ENCODE data around the gene CRIP2.

The CRIP2 gene, protein sequence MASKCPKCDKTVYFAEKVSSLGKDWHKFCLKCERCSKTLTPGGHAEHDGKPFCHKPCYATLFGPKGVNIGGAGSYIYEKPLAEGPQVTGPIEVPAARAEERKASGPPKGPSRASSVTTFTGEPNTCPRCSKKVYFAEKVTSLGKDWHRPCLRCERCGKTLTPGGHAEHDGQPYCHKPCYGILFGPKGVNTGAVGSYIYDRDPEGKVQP

DNA sequence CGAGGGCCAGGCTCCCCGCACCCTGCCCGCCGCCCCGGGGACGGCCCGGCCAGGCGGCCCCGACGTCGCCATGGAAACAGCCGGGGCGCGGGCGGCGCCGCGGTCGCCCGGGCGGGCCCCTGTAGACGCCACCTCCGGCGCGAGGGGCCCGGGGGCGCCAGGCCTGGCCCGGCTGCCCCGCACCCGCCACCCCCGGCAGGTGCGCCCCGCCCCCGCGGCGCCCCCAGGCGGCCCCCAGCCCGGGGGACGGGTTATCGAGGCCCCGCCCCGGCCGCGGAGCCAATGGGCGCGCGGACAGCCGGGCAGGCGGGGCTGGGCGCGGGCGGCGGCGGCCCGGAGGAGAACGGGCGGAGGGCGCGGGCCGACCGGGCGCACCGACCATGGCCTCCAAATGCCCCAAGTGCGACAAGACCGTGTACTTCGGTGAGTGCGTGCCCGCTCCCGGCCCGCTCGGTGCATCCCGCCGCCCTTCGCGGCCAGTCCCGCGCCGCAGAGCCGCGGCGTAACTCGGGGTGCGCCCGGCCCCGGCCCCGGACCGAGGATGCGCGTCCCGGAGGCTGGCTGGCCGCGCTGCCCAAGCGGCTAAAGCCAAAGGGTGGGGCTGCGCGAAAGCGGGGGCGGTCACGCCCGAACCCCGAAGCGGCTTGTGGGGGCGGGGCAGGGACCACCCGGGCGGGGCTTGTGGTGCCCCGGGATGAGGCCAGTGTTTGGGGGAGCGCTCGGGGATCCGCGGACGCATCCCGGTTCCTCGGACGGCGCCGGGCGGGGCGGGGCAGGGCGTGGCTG lies at the start of gene CRIP2:
CRIP2 (plus strand) TSS at position 339 of the 786 bp plus-strand sequence; CDS start at position 381, 42 bp downstream.
- ATAC-seq (replicated peaks; ENCODE audit: extremely low read depth, poor library complexity, severe bottlenecking) (peak; percentile 22), DNase-seq (ENCODE audit: low spot score in 2 of 2) (no peak)
- peaks cover 11% of the 10 kb centered on the region for H3K4me1 Mint-ChIP-seq
- H3K4me3 Mint-ChIP-seq = peak within 1 kb of the TSS; percentile 78
- peaks cover 12% of the 10 kb centered on the region for H3K36me3 Mint-ChIP-seq (ENCODE audit: insufficient read depth)
- no peak within 1 kb of the TSS for H3K27ac Mint-ChIP-seq (ENCODE audit: low read depth)
- no peaks in the 10 kb centered on the region for H3K9me3 Mint-ChIP-seq
- no peaks in the 10 kb centered on the region for H3K27me3 Mint-ChIP-seq

DNA sequence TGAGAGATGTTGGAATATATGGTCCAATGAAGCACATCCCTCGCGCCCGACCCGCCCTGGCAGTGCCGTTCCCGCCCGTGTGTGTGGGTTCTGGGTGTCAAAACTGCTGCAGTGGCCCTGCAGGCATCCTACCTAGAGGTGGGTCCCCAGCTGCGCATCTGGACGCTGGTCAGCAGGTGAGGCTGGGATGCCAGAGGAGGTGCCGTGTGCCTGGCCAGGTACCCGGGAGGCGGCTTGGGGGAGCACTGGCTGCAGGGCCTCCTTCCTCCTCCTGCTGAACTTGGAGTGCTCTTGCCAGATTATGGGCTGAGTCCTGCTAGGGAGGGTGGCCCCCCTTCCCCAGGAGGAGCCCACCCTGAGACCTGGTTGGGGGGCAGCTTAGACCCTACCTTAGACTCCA lies 49.8 kb upstream of the CRIP2 start:
- no peak for DNase-seq (ENCODE audit: low spot score in 2 of 2)
- H3K9me3 Mint-ChIP-seq = no peaks in the 10 kb centered on the region
- H3K36me3 Mint-ChIP-seq (ENCODE audit: insufficient read depth) = peaks cover 10% of the 10 kb centered on the region
- no peaks in the 10 kb centered on the region for H3K27me3 Mint-ChIP-seq
- peaks cover 30% of the 10 kb centered on the region for H3K4me1 Mint-ChIP-seq
- no peak for ATAC-seq (replicated peaks; ENCODE audit: extremely low read depth, poor library complexity, severe bottlenecking)
- no peak overlapping the region for H3K27ac Mint-ChIP-seq (ENCODE audit: low read depth)
- H3K4me3 Mint-ChIP-seq = no peak overlapping the region

DNA sequence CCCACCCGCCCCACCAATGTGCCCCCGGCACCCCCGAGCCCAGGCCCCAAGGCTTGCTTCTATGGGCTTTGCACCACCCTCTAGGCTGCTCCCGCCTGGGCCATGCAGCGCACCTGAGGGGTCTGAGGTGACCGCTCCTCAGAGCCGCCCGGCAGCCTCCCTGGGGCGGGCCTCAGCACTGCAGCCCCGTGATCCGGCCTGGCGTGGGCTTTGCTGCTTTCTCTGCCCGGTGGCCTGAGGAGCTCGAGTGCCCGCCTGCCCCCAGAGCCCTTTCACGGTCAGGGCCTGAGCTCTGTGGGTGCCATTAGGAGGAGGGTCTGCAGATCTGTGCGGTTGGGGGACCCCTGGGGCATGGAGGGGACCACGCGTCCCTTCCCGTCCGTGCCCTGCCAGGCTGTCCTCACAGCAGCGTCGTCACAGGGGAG lies 48.8 kb upstream of the CRIP2 start:
- Mint-ChIP-seq H3K9me3 (no peaks in the 10 kb centered on the region), H3K36me3 (ENCODE audit: insufficient read depth) (peaks cover 13% of the 10 kb centered on the region), H3K27me3 (no peaks in the 10 kb centered on the region), H3K4me3 (no peak overlapping the region), H3K4me1 (peaks cover 27% of the 10 kb centered on the region), H3K27ac (ENCODE audit: low read depth) (no peak overlapping the region)
- ATAC-seq (replicated peaks; ENCODE audit: extremely low read depth, poor library complexity, severe bottlenecking) (no peak), DNase-seq (ENCODE audit: low spot score in 2 of 2) (no peak)

DNA sequence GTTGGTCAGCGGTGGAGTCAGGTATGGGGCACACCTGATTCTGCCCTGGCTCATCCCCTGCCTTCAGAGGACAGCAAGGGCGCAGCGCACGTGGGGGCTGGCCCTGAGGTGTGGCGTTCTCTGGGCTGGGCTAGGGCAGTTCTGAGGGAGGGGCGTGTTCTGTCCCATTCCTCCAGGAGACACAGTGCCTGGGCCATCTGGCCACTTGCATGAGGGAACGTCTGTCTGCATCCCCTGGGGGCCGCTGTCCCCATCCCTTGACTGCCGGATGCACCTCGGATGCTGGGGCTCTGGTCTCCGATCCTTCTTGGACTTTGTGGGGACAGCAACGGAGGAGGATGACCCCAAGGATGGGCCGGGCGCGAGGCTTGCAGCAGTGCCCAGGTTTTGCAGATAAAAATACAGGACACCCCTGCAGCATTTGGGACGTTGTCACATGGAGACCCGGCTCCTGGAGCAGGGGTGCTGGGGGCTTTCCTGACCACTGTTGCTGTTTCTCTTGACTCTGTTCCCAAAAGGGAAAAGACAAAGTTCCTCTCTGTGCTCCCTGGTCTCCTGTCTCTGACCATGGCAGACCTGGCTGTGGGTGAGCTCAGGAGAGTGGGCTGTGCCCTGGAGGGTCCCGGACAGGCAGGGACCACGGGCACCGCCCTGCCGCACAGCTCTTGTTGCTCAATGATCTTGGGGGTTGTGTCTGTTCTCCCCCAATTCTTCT lies 48.0 kb upstream of the CRIP2 start:
- Mint-ChIP-seq H3K4me3 (no peak overlapping the region), H3K27me3 (no peaks in the 10 kb centered on the region), H3K36me3 (ENCODE audit: insufficient read depth) (peaks cover 11% of the 10 kb centered on the region), H3K27ac (ENCODE audit: low read depth) (no peak overlapping the region), H3K9me3 (no peaks in the 10 kb centered on the region), H3K4me1 (peaks cover 19% of the 10 kb centered on the region)
- ATAC-seq (replicated peaks; ENCODE audit: extremely low read depth, poor library complexity, severe bottlenecking) (no peak), DNase-seq (ENCODE audit: low spot score in 2 of 2) (no peak)

DNA sequence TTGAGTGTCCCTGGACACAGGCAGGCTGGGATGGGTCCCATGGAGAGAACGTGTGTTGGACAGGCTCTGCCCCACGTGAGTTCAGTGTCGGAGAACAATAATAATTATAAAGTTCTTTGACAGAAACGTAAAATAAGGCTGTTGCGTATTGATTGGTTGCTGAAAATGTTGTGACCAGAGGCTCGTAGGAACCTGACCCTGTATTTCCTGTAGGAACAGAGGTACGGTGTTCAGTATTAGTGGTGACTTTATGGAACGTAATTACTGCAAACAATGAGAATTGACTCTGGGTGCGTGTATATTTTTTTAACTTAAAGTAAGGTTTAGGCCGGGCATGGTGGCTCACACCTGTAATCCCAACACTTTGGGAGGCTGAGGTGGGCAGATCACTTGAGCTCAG lies 47.2 kb upstream of the CRIP2 start:
- no peaks in the 10 kb centered on the region for H3K27me3 Mint-ChIP-seq
- no peak for ATAC-seq (replicated peaks; ENCODE audit: extremely low read depth, poor library complexity, severe bottlenecking)
- H3K36me3 Mint-ChIP-seq (ENCODE audit: insufficient read depth) = peaks cover 7% of the 10 kb centered on the region
- H3K9me3 Mint-ChIP-seq = no peaks in the 10 kb centered on the region
- DNase-seq (ENCODE audit: low spot score in 2 of 2) = no peak
- no peak overlapping the region for H3K4me3 Mint-ChIP-seq
- H3K4me1 Mint-ChIP-seq = peaks cover 11% of the 10 kb centered on the region
- H3K27ac Mint-ChIP-seq (ENCODE audit: low read depth) = no peak overlapping the region

DNA sequence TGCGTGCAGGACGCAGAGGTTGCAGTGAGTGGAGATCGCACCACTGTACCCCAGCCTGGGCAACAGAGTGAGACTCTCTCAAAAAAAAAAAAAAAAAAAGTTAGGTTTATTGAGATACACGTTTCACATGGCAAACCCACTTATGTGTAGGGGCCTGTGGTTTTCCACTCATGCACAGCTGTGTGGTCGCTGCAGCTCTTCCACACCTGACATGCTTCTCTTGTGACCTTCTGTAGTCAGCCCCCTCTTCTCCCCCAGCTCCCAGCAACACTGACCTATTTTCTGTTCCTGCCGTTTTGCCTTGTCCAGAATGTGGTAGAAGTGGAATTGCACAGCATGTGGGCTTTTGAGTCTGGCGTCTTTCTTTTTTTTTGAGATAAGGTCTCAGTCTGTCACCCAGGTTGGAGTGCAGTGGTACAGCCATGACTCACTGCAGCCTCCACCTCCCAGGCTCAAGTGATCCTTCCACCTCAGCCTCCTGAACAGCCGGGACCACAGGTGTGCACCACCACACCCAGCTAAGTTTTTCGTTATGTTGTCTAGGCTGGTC lies 46.6 kb upstream of the CRIP2 start:
- no peaks in the 10 kb centered on the region for H3K9me3 Mint-ChIP-seq
- H3K36me3 Mint-ChIP-seq (ENCODE audit: insufficient read depth) = peaks cover 7% of the 10 kb centered on the region

DNA sequence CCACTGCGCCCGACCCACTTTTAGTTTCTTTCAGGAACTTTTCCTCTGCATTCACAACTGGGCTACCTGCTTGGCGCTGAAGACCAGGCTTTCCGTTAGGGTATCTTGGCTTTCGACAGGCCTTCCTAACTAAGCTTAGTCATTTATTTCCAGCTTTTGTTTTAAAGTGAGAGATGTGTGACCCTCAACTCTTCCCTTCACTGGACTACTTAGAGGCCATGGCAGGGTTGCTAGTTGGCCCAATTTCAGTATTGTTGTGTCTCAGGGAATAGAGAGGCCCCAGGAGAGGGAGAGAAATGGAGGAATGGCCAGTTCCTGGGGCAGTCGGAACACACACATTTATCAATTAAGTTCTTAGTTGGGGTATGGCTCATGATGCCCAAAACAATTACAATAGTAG lies 44.6 kb upstream of the CRIP2 start:
- DNase-seq (ENCODE audit: low spot score in 2 of 2) = no peak
- Mint-ChIP-seq H3K4me1 (peaks cover 11% of the 10 kb centered on the region), H3K27ac (ENCODE audit: low read depth) (no peak overlapping the region), H3K9me3 (no peaks in the 10 kb centered on the region), H3K4me3 (no peak overlapping the region), H3K27me3 (no peaks in the 10 kb centered on the region), H3K36me3 (ENCODE audit: insufficient read depth) (peaks cover 8% of the 10 kb centered on the region)
- ATAC-seq (replicated peaks; ENCODE audit: extremely low read depth, poor library complexity, severe bottlenecking) = no peak

More for the DNA sequence above, 46.6 kb upstream of the CRIP2 start:
- Mint-ChIP-seq H3K4me1 (peaks cover 7% of the 10 kb centered on the region), H3K4me3 (no peak overlapping the region), H3K27me3 (no peaks in the 10 kb centered on the region), H3K27ac (ENCODE audit: low read depth) (no peak overlapping the region)
- ATAC-seq (replicated peaks; ENCODE audit: extremely low read depth, poor library complexity, severe bottlenecking) (no peak), DNase-seq (ENCODE audit: low spot score in 2 of 2) (no peak)

DNA sequence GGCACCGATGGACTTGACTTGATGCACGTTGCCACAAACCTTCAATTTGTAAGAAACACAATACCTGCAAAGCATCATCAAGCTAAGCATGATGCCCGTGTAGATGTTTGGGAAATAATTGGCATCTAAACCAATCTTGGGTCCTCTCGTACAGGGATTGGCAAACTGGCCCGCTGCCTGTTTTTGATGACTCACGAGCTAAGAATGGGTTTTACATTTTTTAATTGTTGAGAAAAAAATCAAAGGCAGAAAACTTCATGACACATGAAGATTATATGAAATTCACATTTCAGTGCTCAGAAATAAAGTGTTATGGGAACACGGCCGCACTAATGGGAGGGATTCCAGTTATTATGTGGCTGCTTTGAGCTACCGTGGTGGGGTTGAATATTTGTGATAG lies 44.1 kb upstream of the CRIP2 start:
- Mint-ChIP-seq H3K4me1 (peaks cover 16% of the 10 kb centered on the region), H3K36me3 (ENCODE audit: insufficient read depth) (peaks cover 8% of the 10 kb centered on the region), H3K4me3 (no peak overlapping the region), H3K27ac (ENCODE audit: low read depth) (no peak overlapping the region), H3K9me3 (no peaks in the 10 kb centered on the region), H3K27me3 (no peaks in the 10 kb centered on the region)
- ATAC-seq (replicated peaks; ENCODE audit: extremely low read depth, poor library complexity, severe bottlenecking) (no peak), DNase-seq (ENCODE audit: low spot score in 2 of 2) (no peak)

DNA sequence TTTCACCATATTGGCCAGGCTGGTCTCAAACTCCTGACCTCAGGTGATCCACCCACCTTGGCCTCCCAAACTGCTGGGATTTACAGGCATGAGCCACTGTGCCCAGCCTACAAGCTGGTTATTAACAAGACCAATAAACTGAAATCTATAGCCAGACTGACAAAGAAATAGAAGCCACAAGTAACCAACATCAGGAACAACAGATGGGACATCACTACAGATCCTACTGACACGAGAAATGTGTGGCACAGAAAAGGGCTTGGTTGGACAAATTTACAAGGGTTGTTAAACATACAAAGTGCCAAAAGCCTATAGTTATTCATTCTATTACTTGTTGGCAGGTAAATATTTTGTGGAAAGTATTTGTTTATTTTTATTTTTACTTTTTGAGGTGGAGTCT lies 43.4 kb upstream of the CRIP2 start:
- DNase-seq (ENCODE audit: low spot score in 2 of 2) (no peak), ATAC-seq (replicated peaks; ENCODE audit: extremely low read depth, poor library complexity, severe bottlenecking) (no peak)
- Mint-ChIP-seq H3K36me3 (ENCODE audit: insufficient read depth) (peaks cover 8% of the 10 kb centered on the region), H3K4me3 (no peak overlapping the region), H3K27ac (ENCODE audit: low read depth) (no peak overlapping the region), H3K27me3 (no peaks in the 10 kb centered on the region), H3K9me3 (no peaks in the 10 kb centered on the region), H3K4me1 (peaks cover 21% of the 10 kb centered on the region)

DNA sequence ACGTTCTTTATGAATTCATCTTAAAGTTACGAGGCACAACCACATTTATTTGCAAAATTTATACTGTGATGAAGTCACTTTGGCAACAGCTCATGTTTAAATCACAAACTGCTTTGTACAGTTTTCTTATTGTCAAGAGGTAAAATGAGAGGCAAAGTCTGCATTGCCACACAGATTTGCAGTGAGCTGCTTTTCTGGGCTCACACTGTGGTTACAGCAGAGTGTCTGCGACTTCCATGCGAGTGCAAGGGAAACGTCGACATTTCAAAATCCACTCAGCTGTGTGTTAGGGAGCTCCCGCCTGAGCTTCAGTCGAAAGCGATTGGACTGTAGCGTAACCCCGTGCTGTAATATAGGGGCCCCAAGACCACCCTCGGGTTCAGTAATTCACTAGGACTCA lies 42.0 kb upstream of the CRIP2 start:
- Mint-ChIP-seq H3K4me3 (no peak overlapping the region), H3K27me3 (no peaks in the 10 kb centered on the region), H3K36me3 (ENCODE audit: insufficient read depth) (peaks cover 6% of the 10 kb centered on the region), H3K4me1 (peaks cover 14% of the 10 kb centered on the region), H3K27ac (ENCODE audit: low read depth) (no peak overlapping the region), H3K9me3 (no peaks in the 10 kb centered on the region)
- no peak for ATAC-seq (replicated peaks; ENCODE audit: extremely low read depth, poor library complexity, severe bottlenecking)
- DNase-seq (ENCODE audit: low spot score in 2 of 2) = no peak

DNA sequence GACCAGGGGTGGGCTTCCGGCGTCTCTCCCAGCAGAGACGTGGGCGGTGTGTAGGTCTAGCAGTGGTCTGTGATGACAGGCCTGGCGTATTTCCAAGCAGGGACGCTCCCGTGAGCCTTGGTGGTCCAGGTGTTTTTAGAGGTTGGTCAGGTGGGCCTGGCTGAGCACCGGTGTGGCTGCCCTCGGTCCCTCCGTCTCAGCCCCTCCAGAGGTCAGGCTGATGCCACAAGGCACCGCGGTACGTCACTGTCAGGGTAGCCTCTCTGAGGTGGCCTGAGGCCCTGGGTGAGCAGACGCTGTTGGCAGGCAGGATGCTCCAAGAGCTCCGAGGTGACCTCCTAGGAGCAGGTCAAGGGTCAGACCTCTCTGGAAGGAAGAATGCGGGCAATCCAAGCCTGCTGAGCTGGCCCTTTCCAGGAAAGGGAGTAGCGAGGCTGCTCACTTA lies 41.4 kb upstream of the CRIP2 start:
- no peaks in the 10 kb centered on the region for H3K9me3 Mint-ChIP-seq
- H3K4me3 Mint-ChIP-seq = no peak overlapping the region
- no peak for ATAC-seq (replicated peaks; ENCODE audit: extremely low read depth, poor library complexity, severe bottlenecking)
- peaks cover 6% of the 10 kb centered on the region for H3K36me3 Mint-ChIP-seq (ENCODE audit: insufficient read depth)
- DNase-seq (ENCODE audit: low spot score in 2 of 2) = no peak
- H3K27ac Mint-ChIP-seq (ENCODE audit: low read depth) = no peak overlapping the region
- no peaks in the 10 kb centered on the region for H3K27me3 Mint-ChIP-seq
- peaks cover 14% of the 10 kb centered on the region for H3K4me1 Mint-ChIP-seq

DNA sequence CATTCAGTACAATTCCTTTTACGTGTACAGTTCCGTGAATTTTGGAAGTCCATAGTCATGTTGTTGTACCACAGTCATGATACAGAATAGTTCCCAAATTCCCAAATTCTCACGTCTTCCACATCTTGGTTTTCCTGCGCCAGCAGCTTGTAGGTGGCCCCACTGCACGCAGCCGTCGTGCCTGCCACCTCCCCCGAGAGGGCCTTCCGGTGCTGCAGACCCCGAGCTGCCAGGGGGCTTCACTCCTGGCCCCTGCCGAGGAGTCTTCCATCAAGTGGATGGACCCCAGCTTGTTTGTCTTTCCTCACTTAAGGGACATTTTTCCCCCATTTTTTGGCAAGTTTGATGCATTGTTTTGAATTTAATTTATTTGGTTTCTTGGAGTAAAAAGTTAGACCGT lies 38.2 kb upstream of the CRIP2 start:
- Mint-ChIP-seq H3K27me3 (no peaks in the 10 kb centered on the region), H3K4me1 (peaks cover 14% of the 10 kb centered on the region), H3K9me3 (no peaks in the 10 kb centered on the region), H3K4me3 (no peak overlapping the region), H3K36me3 (ENCODE audit: insufficient read depth) (peaks cover 2% of the 10 kb centered on the region), H3K27ac (ENCODE audit: low read depth) (no peak overlapping the region)
- DNase-seq (ENCODE audit: low spot score in 2 of 2) = no peak
- ATAC-seq (replicated peaks; ENCODE audit: extremely low read depth, poor library complexity, severe bottlenecking) = no peak
